ENCODE measurements around the gene UBAP2.
"Not testable (repeated sequence)": the region's sequence is repeated elsewhere in the genome, so short reads cannot be mapped to it uniquely, and the experiment has no call there.

- TF ChIP-seq CTCF (IDR thresholded peaks at IDR 0.05); EZH2 (IDR thresholded peaks at IDR 0.05; ENCODE audit: borderline replicate concordance, insufficient read depth, low read depth, low read length, poor library complexity, severe bottlenecking): not testable (repeated sequence)
Measured at GRCh38 chr9:34038851-34039250, 9.8 kb downstream of the UBAP2 start.
